Measurements from ENCODE around the gene LTB4R2. TPM values are rescaled to one million over a fixed set of nuclear protein-coding genes. Genes with fewer than 3 reads are reported as not detected.
A peak's percentile ranks its signal among the peaks of the same experiment; 100 is the strongest.
"Not testable (repeated sequence)": the region's sequence is repeated elsewhere in the genome, so short reads cannot be mapped to it uniquely, and the experiment has no call there.

LTB4R2 gene
- total RNA-seq, 1 donor from 2014 or later, result 6.4 TPM

DNA sequence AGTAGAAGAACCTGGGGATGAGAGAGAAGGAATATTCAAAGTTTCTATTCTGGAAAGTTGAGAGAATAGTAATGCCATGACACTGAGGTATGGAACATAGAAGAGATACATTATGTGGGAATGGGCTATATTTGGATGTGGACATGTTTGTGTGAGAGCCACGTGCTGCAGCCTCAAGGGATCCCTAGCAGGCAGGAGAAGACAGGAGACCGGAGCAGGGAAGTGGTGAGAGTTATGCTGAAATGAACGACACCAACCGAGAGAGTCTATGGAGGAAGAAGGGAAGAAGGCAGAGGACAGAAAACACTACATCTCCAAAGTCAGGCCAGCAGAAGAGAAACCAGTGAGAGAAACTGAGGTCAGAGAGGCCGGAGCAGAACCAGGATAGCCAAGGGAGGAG is 39.8 kb downstream of the LTB4R2 start:
- peaks cover 11% of the 10 kb centered on the region for H3K4me1 ChIP-seq
- H3K9me3 ChIP-seq, result no peaks in the 10 kb centered on the region
- no peak for DNase-seq
- TF ChIP-seq, protein P1, sequence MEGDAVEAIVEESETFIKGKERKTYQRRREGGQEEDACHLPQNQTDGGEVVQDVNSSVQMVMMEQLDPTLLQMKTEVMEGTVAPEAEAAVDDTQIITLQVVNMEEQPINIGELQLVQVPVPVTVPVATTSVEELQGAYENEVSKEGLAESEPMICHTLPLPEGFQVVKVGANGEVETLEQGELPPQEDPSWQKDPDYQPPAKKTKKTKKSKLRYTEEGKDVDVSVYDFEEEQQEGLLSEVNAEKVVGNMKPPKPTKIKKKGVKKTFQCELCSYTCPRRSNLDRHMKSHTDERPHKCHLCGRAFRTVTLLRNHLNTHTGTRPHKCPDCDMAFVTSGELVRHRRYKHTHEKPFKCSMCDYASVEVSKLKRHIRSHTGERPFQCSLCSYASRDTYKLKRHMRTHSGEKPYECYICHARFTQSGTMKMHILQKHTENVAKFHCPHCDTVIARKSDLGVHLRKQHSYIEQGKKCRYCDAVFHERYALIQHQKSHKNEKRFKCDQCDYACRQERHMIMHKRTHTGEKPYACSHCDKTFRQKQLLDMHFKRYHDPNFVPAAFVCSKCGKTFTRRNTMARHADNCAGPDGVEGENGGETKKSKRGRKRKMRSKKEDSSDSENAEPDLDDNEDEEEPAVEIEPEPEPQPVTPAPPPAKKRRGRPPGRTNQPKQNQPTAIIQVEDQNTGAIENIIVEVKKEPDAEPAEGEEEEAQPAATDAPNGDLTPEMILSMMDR (IDR thresholded peaks at IDR 0.05), result no peak
- no peaks in the 10 kb centered on the region for H3K36me3 ChIP-seq
- H3K27ac ChIP-seq, result no peak overlapping the region
- H3K4me3 ChIP-seq, result no peak overlapping the region
- ATAC-seq, result no peak
- intact Hi-C loops (cut with DNase I), result no loop called here
- H3K27me3 ChIP-seq, result no peaks in the 10 kb centered on the region

DNA sequence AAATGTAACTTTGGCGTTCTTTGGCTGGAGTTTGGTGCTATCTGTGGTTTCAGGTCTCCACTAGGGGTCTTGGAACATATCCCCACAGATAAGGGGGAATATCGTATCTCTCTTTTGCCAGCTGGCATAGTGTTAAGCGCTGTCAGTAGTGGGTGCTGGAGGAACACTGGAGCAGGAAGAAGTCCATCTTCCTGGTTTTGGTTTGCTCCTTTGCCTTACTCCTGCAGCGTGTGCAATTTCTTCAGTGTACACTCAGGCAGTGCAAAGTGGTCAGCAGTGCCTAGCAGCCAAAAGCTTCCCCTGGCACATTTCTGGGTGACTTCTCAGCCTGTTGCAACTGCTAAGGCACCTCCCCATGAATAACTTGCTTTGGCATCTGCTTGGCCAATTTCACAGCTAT is 41.6 kb downstream of the LTB4R2 start:
- H3K27ac ChIP-seq, result peak overlapping the region; percentile 24
- no peak overlapping the region for H3K4me3 ChIP-seq
- DNase-seq, result no peak

DNA sequence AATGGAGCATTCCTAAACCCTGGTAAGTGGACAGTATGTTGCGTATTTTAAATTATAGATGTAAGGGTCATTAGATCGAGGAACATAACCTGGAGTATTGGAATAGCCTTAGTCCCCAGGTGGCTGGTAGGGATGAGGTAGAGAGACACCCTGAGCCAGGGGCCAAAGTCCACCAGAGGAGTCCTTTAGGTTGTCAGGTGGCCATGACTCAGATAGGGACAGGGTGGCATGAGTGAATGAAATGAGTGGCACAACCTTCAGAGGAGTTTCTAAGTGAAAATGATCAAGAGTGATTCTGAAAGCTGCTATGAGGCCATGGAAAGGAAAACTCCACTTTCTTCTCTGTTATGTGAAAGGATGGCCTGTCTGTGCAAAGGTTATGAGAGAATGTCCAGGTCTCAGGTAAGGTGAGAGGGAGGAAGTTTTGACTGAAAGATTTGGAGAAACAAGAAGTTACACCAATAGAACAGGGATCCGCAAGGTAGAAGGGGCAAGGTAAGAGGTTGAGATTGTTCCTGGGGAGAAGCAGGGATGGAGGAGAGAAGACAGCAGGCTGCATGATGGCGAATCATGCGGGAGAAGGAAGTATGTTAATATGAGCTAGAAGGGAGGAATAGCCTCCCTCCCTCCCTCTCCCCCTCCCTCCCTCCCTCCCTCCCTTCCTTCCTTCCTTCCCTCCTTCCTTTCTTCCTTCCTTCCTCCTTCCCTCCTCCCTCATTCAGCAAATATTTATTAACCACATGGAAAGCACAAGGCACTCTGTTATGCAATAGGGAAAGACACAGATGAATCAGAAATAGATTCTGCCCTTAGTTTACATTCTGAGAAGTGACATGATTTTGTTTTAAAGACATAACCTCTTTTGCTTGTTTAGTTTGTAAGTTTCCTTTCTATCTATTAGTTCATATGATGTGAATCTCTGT is 43.9 kb downstream of the LTB4R2 start:
- TF ChIP-seq, protein P1 (IDR thresholded peaks at IDR 0.05), result no peak
- intact Hi-C loops (cut with DNase I), result no loop called here
- Histone ChIP-seq H3K27me3 (no peaks in the 10 kb centered on the region), H3K9me3 (no peaks in the 10 kb centered on the region), H3K4me1 (peaks cover 14% of the 10 kb centered on the region), H3K36me3 (no peaks in the 10 kb centered on the region), H3K4me3 (no peak overlapping the region), H3K27ac (peak overlapping the region; percentile 36)
- ATAC-seq (no peak), DNase-seq (no peak)

More for the DNA sequence above, 41.6 kb downstream of the LTB4R2 start:
- Histone ChIP-seq H3K36me3 (no peaks in the 10 kb centered on the region), H3K27me3 (no peaks in the 10 kb centered on the region), H3K4me1 (peaks cover 14% of the 10 kb centered on the region), H3K9me3 (no peaks in the 10 kb centered on the region)
- intact Hi-C loops (cut with DNase I), result no loop called here
- ATAC-seq, result peak; percentile 74
- TF ChIP-seq, protein P1 (IDR thresholded peaks at IDR 0.05), result no peak

DNA sequence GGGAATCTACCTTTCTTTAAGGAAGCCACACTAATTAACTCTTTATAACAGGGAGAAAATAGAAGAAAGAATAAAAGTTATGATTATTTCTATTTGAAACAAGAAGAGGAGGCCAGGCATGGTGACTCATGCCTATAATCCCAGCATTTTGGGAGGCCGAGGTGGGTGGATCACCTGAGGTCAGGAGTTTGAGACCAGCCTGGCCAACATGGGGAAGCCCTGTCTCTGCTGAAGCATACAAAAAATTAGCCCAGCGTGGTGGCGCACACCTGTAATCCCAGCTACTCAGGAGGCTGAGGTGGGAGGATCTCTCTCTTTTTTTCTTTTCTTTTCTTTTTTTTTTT is 44.5 kb downstream of the LTB4R2 start:
- DNase-seq; H3K27me3 ChIP-seq; H3K36me3 ChIP-seq; H3K4me3 ChIP-seq; intact Hi-C loops (cut with DNase I); ATAC-seq; H3K9me3 ChIP-seq: not testable (repeated sequence)
- Histone ChIP-seq H3K27ac (peak overlapping the region; percentile 36), H3K4me1 (peaks cover 14% of the 10 kb centered on the region)

DNA sequence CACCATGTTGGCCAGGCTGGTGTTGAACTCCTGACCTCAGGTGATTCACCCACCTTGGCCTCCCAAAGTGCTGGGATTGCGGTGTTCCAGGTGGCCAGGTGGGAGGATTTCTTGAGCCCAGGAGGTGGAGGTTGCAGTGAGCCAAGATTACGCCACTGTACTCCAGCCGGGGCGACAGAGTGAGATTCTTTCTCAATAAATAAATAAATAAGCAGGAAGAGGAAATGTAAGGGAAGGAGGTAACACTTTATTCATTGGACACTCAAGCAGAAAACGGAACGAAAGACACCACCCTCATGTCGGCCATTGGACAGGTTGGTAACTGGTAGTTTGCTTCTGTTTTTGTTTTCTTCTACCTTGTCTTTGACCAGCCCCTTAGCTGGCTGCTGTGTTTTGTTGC is 45.1 kb downstream of the LTB4R2 start:
- H3K4me3 ChIP-seq, result no peak overlapping the region
- DNase-seq (no peak), ATAC-seq (peak; percentile 76)
- no peaks in the 10 kb centered on the region for H3K36me3 ChIP-seq
- H3K9me3 ChIP-seq, result no peaks in the 10 kb centered on the region
- H3K27me3 ChIP-seq, result no peaks in the 10 kb centered on the region
- no peak overlapping the region for H3K27ac ChIP-seq
- peaks cover 14% of the 10 kb centered on the region for H3K4me1 ChIP-seq
- intact Hi-C loops (cut with DNase I), result no loop called here
- TF ChIP-seq, protein P1 (IDR thresholded peaks at IDR 0.05), result no peak

DNA sequence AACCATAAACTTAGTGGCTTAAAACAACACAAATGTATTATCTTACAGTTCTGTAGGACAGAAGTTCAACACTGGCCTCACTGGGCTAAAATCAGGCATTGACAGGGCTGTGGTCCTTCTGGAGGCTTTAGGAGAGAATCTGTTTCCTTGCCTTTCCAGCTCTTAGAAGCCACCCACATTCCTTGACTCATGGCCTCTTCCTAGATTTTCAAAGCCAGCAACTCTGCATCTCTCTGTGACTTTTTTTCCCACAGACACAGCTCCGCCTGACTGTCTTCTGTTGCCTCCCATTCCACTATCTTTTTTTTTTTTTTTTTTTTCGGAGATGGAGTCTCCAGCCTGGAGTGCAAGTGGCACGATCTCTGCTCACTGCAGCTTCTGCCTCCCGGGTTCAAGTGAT is 46.3 kb downstream of the LTB4R2 start:
- Histone ChIP-seq H3K4me1 (peaks cover 14% of the 10 kb centered on the region), H3K27ac (no peak overlapping the region), H3K4me3 (no peak overlapping the region), H3K9me3 (no peaks in the 10 kb centered on the region), H3K36me3 (no peaks in the 10 kb centered on the region), H3K27me3 (no peaks in the 10 kb centered on the region)
- DNase-seq, result no peak
- intact Hi-C loops (cut with DNase I), result no loop called here
- TF ChIP-seq, protein P1 (IDR thresholded peaks at IDR 0.05), result no peak
- ATAC-seq, result no peak

Data from upper lobe of right lung (tissue), 1 donor.